ENCODE measurements around the gene GPR63. TPM values are rescaled to one million over a fixed set of nuclear protein-coding genes. Genes with fewer than 3 reads are reported as not detected.

The GPR63 gene
- polyA plus RNA-seq, 3 donors = 0.03 to 0.07 TPM; not detected in 1

DNA sequence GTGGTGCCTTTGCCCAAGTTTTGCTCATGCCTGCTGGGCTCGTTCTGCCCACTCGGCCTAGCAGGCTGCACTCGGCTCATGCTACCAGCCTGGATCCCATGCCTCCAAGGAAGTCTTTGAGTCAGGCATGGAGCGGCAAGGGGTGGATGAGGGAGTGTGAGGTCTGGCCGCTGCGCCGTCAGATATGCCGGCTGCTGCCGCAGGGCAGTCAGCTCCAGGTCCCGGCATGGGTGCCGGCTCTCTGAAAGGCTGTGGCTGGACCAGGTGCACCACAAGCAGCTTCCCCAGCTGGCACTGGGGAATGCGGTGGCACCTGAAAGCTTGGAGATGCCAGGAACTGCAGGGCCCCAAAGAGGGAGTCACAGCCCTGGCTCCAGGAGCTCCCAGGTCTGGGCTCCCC lies 75.5 kb downstream of the GPR63 start:
- H3K9me3 ChIP-seq (replicated peaks in 1 of 2; ENCODE audit: control insufficient read depth in 1 of 2, insufficient read depth in 1 of 2, low read length in 2 of 2) = no peaks in the 10 kb centered on the region
- H4K20me1 ChIP-seq (ENCODE audit: insufficient read depth, low read length) = no peaks in the 10 kb centered on the region
- H3K4me1 Mint-ChIP-seq = no peaks in the 10 kb centered on the region
- H3K4me2 ChIP-seq (replicated peaks; ENCODE audit: extremely low read depth, low read length, poor library complexity, severe bottlenecking) = no peak overlapping the region
- H3K27ac ChIP-seq (ENCODE audit: low read depth in 1 of 2, low read length in 2 of 2) = no peak overlapping the region
- TF ChIP-seq, protein P1, sequence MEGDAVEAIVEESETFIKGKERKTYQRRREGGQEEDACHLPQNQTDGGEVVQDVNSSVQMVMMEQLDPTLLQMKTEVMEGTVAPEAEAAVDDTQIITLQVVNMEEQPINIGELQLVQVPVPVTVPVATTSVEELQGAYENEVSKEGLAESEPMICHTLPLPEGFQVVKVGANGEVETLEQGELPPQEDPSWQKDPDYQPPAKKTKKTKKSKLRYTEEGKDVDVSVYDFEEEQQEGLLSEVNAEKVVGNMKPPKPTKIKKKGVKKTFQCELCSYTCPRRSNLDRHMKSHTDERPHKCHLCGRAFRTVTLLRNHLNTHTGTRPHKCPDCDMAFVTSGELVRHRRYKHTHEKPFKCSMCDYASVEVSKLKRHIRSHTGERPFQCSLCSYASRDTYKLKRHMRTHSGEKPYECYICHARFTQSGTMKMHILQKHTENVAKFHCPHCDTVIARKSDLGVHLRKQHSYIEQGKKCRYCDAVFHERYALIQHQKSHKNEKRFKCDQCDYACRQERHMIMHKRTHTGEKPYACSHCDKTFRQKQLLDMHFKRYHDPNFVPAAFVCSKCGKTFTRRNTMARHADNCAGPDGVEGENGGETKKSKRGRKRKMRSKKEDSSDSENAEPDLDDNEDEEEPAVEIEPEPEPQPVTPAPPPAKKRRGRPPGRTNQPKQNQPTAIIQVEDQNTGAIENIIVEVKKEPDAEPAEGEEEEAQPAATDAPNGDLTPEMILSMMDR (IDR thresholded peaks at IDR 0.05) = no peak
- no peak overlapping the region for H3K4me3 ChIP-seq (replicated peaks in 1 of 3; ENCODE audit: low read depth in 2 of 3, low read length in 3 of 3)
- H3K9ac ChIP-seq (ENCODE audit: insufficient read depth, low read length, poor library complexity, severe bottlenecking) = no peak overlapping the region
- no peaks in the 10 kb centered on the region for H3K4me1 ChIP-seq (ENCODE audit: control insufficient read depth in 1 of 2, insufficient read depth in 2 of 2, low read length in 2 of 2)
- H2AFZ ChIP-seq (ENCODE audit: insufficient read depth, low read depth, low read length, poor library complexity, severe bottlenecking) = no peak overlapping the region
- H3K27me3 Mint-ChIP-seq (ENCODE audit: low read depth in 3 of 3) = peaks cover 0 to 1% (median 1%) of the 10 kb centered on the region in 3 donors
- WGBS (ENCODE audit: insufficient coverage) = 96% methylated on average over 11 of the region's 12 CpGs
- intact Hi-C loops (cut with micrococcal nuclease) = no loop called here
- no peaks in the 10 kb centered on the region for H3K36me3 Mint-ChIP-seq
- no peaks in the 10 kb centered on the region for H3K27me3 ChIP-seq (ENCODE audit: control insufficient read depth in 2 of 2, insufficient read depth in 2 of 2, low read length in 2 of 2)
- H3K4me3 Mint-ChIP-seq = no peak overlapping the region
- H3K36me3 ChIP-seq (replicated peaks in 1 of 2; ENCODE audit: control insufficient read depth in 1 of 2, insufficient read depth in 2 of 2, low read length in 2 of 2) = no peaks in the 10 kb centered on the region
- peaks cover 0 to 1% (median 0%) of the 10 kb centered on the region in 7 donors for H3K9me3 Mint-ChIP-seq
- no peak for DNase-seq
- H3K79me2 ChIP-seq (ENCODE audit: insufficient read depth, low read length) = no peaks in the 10 kb centered on the region
- H3K27ac Mint-ChIP-seq = no peak overlapping the region

DNA sequence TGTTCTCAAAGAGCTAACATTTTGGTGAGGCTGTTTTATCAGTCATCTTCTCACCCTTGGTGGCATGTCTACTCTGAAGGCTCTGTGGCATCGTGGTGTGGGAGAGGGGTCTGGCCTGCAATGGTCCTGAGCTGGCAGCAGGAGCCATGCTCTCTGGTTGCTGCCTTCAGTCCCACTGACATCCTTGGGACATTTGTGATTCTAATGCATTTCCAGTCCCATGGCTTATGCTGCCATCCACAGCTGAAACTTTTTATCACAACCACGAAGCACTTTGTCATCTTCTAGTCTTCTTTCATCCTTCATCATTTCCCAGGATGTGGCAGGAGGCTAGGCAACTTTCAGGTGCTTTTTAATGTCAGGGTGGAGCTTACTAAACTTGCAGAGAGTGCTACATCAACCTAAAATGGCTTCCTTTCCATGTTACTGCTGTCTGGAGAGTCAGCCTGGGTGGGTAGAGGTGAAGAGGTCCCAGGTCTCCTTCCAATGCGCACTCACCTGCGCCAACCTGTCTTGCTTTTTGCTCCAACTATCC lies 77.1 kb downstream of the GPR63 start:
- Mint-ChIP-seq H3K27me3 (ENCODE audit: low read depth in 3 of 3) (peaks cover 0 to 1% (median 1%) of the 10 kb centered on the region in 3 donors), H3K4me1 (no peaks in the 10 kb centered on the region), H3K9me3 (peaks cover 0 to 1% (median 0%) of the 10 kb centered on the region in 7 donors), H3K36me3 (no peaks in the 10 kb centered on the region), H3K4me3 (no peak overlapping the region), H3K27ac (no peak overlapping the region)
- Histone ChIP-seq H4K20me1 (ENCODE audit: insufficient read depth, low read length) (no peaks in the 10 kb centered on the region), H3K27me3 (ENCODE audit: control insufficient read depth in 2 of 2, insufficient read depth in 2 of 2, low read length in 2 of 2) (no peaks in the 10 kb centered on the region), H3K4me2 (replicated peaks; ENCODE audit: extremely low read depth, low read length, poor library complexity, severe bottlenecking) (no peak overlapping the region), H3K4me1 (ENCODE audit: control insufficient read depth in 1 of 2, insufficient read depth in 2 of 2, low read length in 2 of 2) (no peaks in the 10 kb centered on the region), H3K79me2 (ENCODE audit: insufficient read depth, low read length) (no peaks in the 10 kb centered on the region), H3K4me3 (replicated peaks in 1 of 3; ENCODE audit: low read depth in 2 of 3, low read length in 3 of 3) (no peak overlapping the region), H2AFZ (ENCODE audit: insufficient read depth, low read depth, low read length, poor library complexity, severe bottlenecking) (no peak overlapping the region), H3K36me3 (replicated peaks in 1 of 2; ENCODE audit: control insufficient read depth in 1 of 2, insufficient read depth in 2 of 2, low read length in 2 of 2) (no peaks in the 10 kb centered on the region), H3K9ac (ENCODE audit: insufficient read depth, low read length, poor library complexity, severe bottlenecking) (no peak overlapping the region), H3K27ac (ENCODE audit: low read depth in 1 of 2, low read length in 2 of 2) (no peak overlapping the region), H3K9me3 (replicated peaks in 1 of 2; ENCODE audit: control insufficient read depth in 1 of 2, insufficient read depth in 1 of 2, low read length in 2 of 2) (no peaks in the 10 kb centered on the region)
- no CpG with 5 or more reads among the region's 4 CpGs for WGBS (ENCODE audit: insufficient coverage)
- intact Hi-C loops (cut with micrococcal nuclease) = no loop called here
- DNase-seq = no peak
- TF ChIP-seq, protein P1 (IDR thresholded peaks at IDR 0.05) = no peak

Measured in CD14-positive monocyte (primary cell).